Prostate gland (tissue), 2 donors: Measurements from ENCODE around the gene OLA1.

Experiments used
- POLR2AphosphoS5 ChIP-seq: sonication (generic); formaldehyde crosslinking; IDR thresholded peaks from one replicate; pipeline ENCODE4 v1.6.1; 2017; ENCODE audit warnings: antibody characterized with exemption
- TF ChIP-seq, protein P1 (sequence below), 4 experiments: fragments of 200-600 bp in 2 of 4; fragments of 450-650 bp in 2 of 4; sonication (generic) in 2 of 4; IDR thresholded peaks; 1 replicate in 3 of 4; 2 replicates in 1 of 4; pipeline ENCODE4 v1.5.1; 2016 to 2019; ENCODE audit warnings: antibody characterized with exemption in 4 of 4, mild to moderate bottlenecking in 2 of 4, moderate library complexity in 2 of 4

DNA sequence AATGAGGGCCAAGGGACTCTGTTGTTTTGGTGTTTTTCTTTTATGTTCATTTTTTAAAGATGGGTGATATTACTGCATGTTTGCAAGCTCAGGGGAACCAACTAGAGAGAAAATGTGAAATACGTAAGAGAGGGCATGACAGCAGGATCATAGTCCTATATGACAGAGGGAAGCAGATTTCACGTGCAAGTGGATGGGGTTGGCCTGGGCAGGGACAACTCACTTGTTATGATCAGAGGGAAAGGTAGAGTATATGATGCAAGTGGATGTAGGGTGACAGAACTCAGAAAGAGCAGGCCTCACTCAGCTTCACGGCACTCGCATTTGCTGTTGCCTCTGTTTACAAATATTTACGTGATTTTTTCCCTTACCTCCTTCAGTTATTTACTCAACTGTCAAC, 67.0 kb downstream of the OLA1 start:
- TF ChIP-seq POLR2AphosphoS5: no peak
- TF ChIP-seq, protein P1, sequence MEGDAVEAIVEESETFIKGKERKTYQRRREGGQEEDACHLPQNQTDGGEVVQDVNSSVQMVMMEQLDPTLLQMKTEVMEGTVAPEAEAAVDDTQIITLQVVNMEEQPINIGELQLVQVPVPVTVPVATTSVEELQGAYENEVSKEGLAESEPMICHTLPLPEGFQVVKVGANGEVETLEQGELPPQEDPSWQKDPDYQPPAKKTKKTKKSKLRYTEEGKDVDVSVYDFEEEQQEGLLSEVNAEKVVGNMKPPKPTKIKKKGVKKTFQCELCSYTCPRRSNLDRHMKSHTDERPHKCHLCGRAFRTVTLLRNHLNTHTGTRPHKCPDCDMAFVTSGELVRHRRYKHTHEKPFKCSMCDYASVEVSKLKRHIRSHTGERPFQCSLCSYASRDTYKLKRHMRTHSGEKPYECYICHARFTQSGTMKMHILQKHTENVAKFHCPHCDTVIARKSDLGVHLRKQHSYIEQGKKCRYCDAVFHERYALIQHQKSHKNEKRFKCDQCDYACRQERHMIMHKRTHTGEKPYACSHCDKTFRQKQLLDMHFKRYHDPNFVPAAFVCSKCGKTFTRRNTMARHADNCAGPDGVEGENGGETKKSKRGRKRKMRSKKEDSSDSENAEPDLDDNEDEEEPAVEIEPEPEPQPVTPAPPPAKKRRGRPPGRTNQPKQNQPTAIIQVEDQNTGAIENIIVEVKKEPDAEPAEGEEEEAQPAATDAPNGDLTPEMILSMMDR (IDR thresholded peaks at IDR 0.05): no peak
